Measurements from ENCODE around the gene TSC22D1.

The TSC22D1 gene

GRCh38 chr13:44389060-44389666 lies 187.0 kb downstream of the TSC22D1 start:
- H3K36me3 ChIP-seq = no peaks in the 10 kb centered on the region
- no peak overlapping the region for H3K4me3 ChIP-seq
- peaks cover 0 to 5% (median 0%) of the 10 kb centered on the region in 11 experiments; a peak in 1 of 22 replicates for H3K27me3 ChIP-seq
- no peak overlapping the region for H3K9ac ChIP-seq
- H3K27ac ChIP-seq = no peak overlapping the region
- H4K20me1 ChIP-seq = no peaks in the 10 kb centered on the region
- H3K4me2 ChIP-seq = peak overlapping the region in 3 of 11 experiments; percentile 4 to 56 (median 41); a peak in 4 of 22 replicates
- H3K4me1 ChIP-seq = peaks cover 6 to 32% (median 9%) of the 10 kb centered on the region in 10 experiments; a peak in 16 of 20 replicates
- no peak for TF ChIP-seq Cebpa-rat (IDR thresholded peaks at IDR 0.05)
- H3K9me3 ChIP-seq (replicated peaks in 1 of 11) = no peaks in the 10 kb centered on the region

- no peaks in the 10 kb centered on the region for H3K36me3 ChIP-seq
- no peaks in the 10 kb centered on the region for H3K9me3 ChIP-seq (replicated peaks in 1 of 11)
- H3K4me2 ChIP-seq = peak overlapping the region in 3 of 11 experiments; percentile 4 to 56 (median 41); a peak in 4 of 22 replicates
- no peak overlapping the region for H3K27ac ChIP-seq
- no peak overlapping the region for H3K9ac ChIP-seq
- no peak for TF ChIP-seq Cebpa-rat (IDR thresholded peaks at IDR 0.05)
- no peak overlapping the region for H3K4me3 ChIP-seq
- no peaks in the 10 kb centered on the region for H4K20me1 ChIP-seq
- H3K27me3 ChIP-seq = peaks cover 0 to 5% (median 0%) of the 10 kb centered on the region in 11 experiments; a peak in 1 of 22 replicates
- H3K4me1 ChIP-seq = peaks cover 6 to 38% (median 9%) of the 10 kb centered on the region in 10 experiments; a peak in 16 of 20 replicates
Measured at GRCh38 chr13:44388427-44389059, 187.6 kb downstream of the TSC22D1 start.

- Histone ChIP-seq H3K9ac (no peak overlapping the region), H3K4me1 (peaks cover 6 to 38% (median 9%) of the 10 kb centered on the region in 10 experiments; a peak in 16 of 20 replicates), H3K27me3 (peaks cover 0 to 5% (median 0%) of the 10 kb centered on the region in 11 experiments; a peak in 1 of 22 replicates), H3K36me3 (no peaks in the 10 kb centered on the region), H4K20me1 (no peaks in the 10 kb centered on the region), H3K27ac (no peak overlapping the region), H3K9me3 (replicated peaks in 1 of 11) (no peaks in the 10 kb centered on the region), H3K4me2 (no peak overlapping the region), H3K4me3 (no peak overlapping the region)
- TF ChIP-seq Cebpa-rat (IDR thresholded peaks at IDR 0.05) = no peak
Measured at GRCh38 chr13:44386913-44387556, 189.1 kb downstream of the TSC22D1 start.

- Histone ChIP-seq H3K4me1 (peaks cover 6 to 38% (median 9%) of the 10 kb centered on the region in 10 experiments; a peak in 16 of 20 replicates), H3K27ac (no peak overlapping the region), H3K4me3 (no peak overlapping the region), H4K20me1 (no peaks in the 10 kb centered on the region), H3K9me3 (replicated peaks in 1 of 11) (no peaks in the 10 kb centered on the region), H3K9ac (no peak overlapping the region), H3K27me3 (peaks cover 0 to 5% (median 0%) of the 10 kb centered on the region in 11 experiments; a peak in 1 of 22 replicates), H3K36me3 (no peaks in the 10 kb centered on the region), H3K4me2 (peak overlapping the region in 8 of 11 experiments; percentile 10 to 56 (median 36); a peak in 12 of 22 replicates)
- TF ChIP-seq Cebpa-rat (IDR thresholded peaks at IDR 0.05) = no peak
Measured at GRCh38 chr13:44385847-44386246, 190.3 kb downstream of the TSC22D1 start.

GRCh38 chr13:44385401-44385800 lies 190.7 kb downstream of the TSC22D1 start:
- H3K4me2 ChIP-seq = peak overlapping the region in 8 of 11 experiments; percentile 10 to 56 (median 36); a peak in 11 of 22 replicates
- TF ChIP-seq Cebpa-rat (IDR thresholded peaks at IDR 0.05) = no peak

GRCh38 chr13:44384778-44385177 lies 191.4 kb downstream of the TSC22D1 start:
- Histone ChIP-seq H3K27ac (no peak overlapping the region), H4K20me1 (no peaks in the 10 kb centered on the region)
- no peak for TF ChIP-seq Cebpa-rat (IDR thresholded peaks at IDR 0.05)

More at GRCh38 chr13:44385401-44385800, 190.7 kb downstream of the TSC22D1 start:
- Histone ChIP-seq H3K9me3 (replicated peaks in 1 of 11) (no peaks in the 10 kb centered on the region), H3K27me3 (peaks cover 0 to 5% (median 0%) of the 10 kb centered on the region in 11 experiments; a peak in 1 of 22 replicates), H3K36me3 (no peaks in the 10 kb centered on the region), H3K9ac (no peak overlapping the region), H4K20me1 (no peaks in the 10 kb centered on the region), H3K4me1 (peaks cover 6 to 38% (median 9%) of the 10 kb centered on the region in 10 experiments; a peak in 16 of 20 replicates), H3K27ac (no peak overlapping the region), H3K4me3 (no peak overlapping the region)

GRCh38 chr13:44383945-44384344 lies 192.2 kb downstream of the TSC22D1 start:
- Histone ChIP-seq H4K20me1 (no peaks in the 10 kb centered on the region), H3K9ac (no peak overlapping the region), H3K9me3 (replicated peaks in 1 of 11) (no peaks in the 10 kb centered on the region), H3K4me1 (peaks cover 6 to 28% (median 9%) of the 10 kb centered on the region in 10 experiments; a peak in 16 of 20 replicates), H3K4me3 (no peak overlapping the region), H3K27ac (no peak overlapping the region), H3K27me3 (peaks cover 0 to 5% (median 0%) of the 10 kb centered on the region in 11 experiments; a peak in 1 of 22 replicates), H3K4me2 (peak overlapping the region in 2 of 11 experiments; percentile 4 to 34; a peak in 2 of 22 replicates), H3K36me3 (no peaks in the 10 kb centered on the region)
- no peak for TF ChIP-seq Cebpa-rat (IDR thresholded peaks at IDR 0.05)

More at GRCh38 chr13:44384778-44385177, 191.4 kb downstream of the TSC22D1 start:
- no peaks in the 10 kb centered on the region for H3K36me3 ChIP-seq
- H3K4me1 ChIP-seq = peaks cover 6 to 37% (median 9%) of the 10 kb centered on the region in 10 experiments; a peak in 16 of 20 replicates
- no peaks in the 10 kb centered on the region for H3K9me3 ChIP-seq (replicated peaks in 1 of 11)
- H3K27me3 ChIP-seq = peaks cover 0 to 5% (median 0%) of the 10 kb centered on the region in 11 experiments; a peak in 1 of 22 replicates
- H3K4me3 ChIP-seq = no peak overlapping the region
- H3K4me2 ChIP-seq = no peak overlapping the region
- no peak overlapping the region for H3K9ac ChIP-seq

- H3K9me3 ChIP-seq (replicated peaks in 1 of 11) = no peaks in the 10 kb centered on the region
- H3K4me2 ChIP-seq = no peak overlapping the region
- H3K27me3 ChIP-seq = peaks cover 0 to 5% (median 0%) of the 10 kb centered on the region in 11 experiments; a peak in 1 of 22 replicates
- no peak overlapping the region for H3K4me3 ChIP-seq
- no peak overlapping the region for H3K9ac ChIP-seq
- TF ChIP-seq Cebpa-rat (IDR thresholded peaks at IDR 0.05) = no peak
- peaks cover 6 to 24% (median 9%) of the 10 kb centered on the region in 10 experiments; a peak in 16 of 20 replicates for H3K4me1 ChIP-seq
- no peaks in the 10 kb centered on the region for H4K20me1 ChIP-seq
- H3K27ac ChIP-seq = no peak overlapping the region
- no peaks in the 10 kb centered on the region for H3K36me3 ChIP-seq
Measured at GRCh38 chr13:44382635-44383145, 193.4 kb downstream of the TSC22D1 start.

Data from BLaER1 treated with 17β-estradiol and CSF1 and Interleukin-3, amounts not matched to agents 10 nM and 100 nM (cell line).